ENCODE measurements around the gene ARID4B. TPM values are rescaled to one million over a fixed set of nuclear protein-coding genes. Genes with fewer than 3 reads are reported as not detected.

Gene ARID4B
- total RNA-seq, 2 donors from 2014 or later, result 65.5 to 68.4 TPM

DNA sequence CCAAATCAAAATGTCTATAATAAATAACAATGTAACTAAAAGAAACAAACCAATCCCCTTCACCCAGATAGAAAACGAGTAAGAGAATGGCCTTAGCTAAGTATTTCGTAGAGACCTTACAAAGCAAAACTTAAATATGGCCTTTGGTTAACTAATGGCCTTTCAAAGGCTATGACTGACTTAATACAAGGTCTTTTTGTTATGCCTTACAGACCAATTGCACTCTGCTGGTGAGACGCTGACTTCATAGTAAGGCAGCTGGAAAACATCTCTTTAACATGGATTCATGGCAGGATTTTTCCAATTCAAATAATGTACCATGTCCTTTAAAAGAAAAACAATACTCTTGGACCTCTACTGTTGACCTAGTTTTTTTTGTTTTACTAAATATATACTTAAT is 23.5 kb upstream of the ARID4B start:
- ATAC-seq (replicated peaks in 1 of 2), result no peak
- DNase-seq, result no peak
- no peak overlapping the region for H3K27ac Mint-ChIP-seq
- no peaks in the 10 kb centered on the region for H3K9me3 Mint-ChIP-seq
- no peak overlapping the region for H3K4me3 Mint-ChIP-seq
- no peaks in the 10 kb centered on the region for H3K4me1 Mint-ChIP-seq (ENCODE audit: low read depth)
- no peaks in the 10 kb centered on the region for H3K36me3 Mint-ChIP-seq (ENCODE audit: insufficient read depth in 2 of 2)
- no peaks in the 10 kb centered on the region for H3K27me3 Mint-ChIP-seq (ENCODE audit: low read depth)

DNA sequence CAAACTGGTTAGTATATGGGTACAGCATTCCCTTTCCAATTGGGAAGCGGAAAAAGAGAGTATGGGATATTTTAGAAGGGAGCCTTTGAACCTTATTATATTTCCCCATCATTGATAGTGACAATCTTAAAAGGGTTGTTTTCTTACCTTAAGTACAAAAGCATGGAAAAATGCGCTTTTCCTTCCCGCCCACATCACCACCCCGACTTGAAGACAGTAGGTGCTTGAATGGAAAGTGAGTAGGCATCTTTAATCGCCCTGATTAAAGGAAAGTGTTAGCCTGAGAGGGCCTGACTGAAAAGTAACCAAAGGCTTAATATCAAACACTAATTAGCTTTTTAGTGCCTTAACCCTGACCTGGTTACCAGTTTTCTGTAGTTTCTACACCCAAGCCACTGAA is 15.7 kb upstream of the ARID4B start:
- Mint-ChIP-seq H3K9me3 (no peaks in the 10 kb centered on the region), H3K36me3 (ENCODE audit: insufficient read depth in 2 of 2) (peaks cover 6 to 7% of the 10 kb centered on the region in 2 donors), H3K4me3 (no peak overlapping the region), H3K27me3 (ENCODE audit: low read depth) (no peaks in the 10 kb centered on the region), H3K4me1 (ENCODE audit: low read depth) (no peaks in the 10 kb centered on the region), H3K27ac (no peak overlapping the region)
- DNase-seq (no peak), ATAC-seq (replicated peaks in 1 of 2) (no peak)

DNA sequence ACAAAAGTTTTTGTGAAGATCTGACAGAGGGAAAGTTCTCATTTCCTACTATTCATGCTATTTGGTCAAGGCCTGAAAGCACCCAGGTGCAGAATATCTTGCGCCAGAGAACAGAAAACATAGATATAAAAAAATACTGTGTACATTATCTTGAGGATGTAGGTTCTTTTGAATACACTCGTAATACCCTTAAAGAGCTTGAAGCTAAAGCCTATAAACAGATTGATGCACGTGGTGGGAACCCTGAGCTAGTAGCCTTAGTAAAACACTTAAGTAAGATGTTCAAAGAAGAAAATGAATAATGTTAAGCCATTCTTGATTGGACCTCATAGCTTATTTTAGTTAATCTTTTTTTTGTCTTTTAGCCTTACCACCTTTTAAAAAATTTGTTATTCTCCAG is 14.5 kb upstream of the ARID4B start:
- Mint-ChIP-seq H3K36me3 (ENCODE audit: insufficient read depth in 2 of 2) (peaks cover 6 to 7% of the 10 kb centered on the region in 2 donors), H3K27ac (no peak overlapping the region), H3K9me3 (no peaks in the 10 kb centered on the region), H3K4me1 (ENCODE audit: low read depth) (peaks cover under 1% of the 10 kb centered on the region), H3K4me3 (no peak overlapping the region), H3K27me3 (ENCODE audit: low read depth) (no peaks in the 10 kb centered on the region)
- DNase-seq (no peak), ATAC-seq (replicated peaks in 1 of 2) (no peak)

DNA sequence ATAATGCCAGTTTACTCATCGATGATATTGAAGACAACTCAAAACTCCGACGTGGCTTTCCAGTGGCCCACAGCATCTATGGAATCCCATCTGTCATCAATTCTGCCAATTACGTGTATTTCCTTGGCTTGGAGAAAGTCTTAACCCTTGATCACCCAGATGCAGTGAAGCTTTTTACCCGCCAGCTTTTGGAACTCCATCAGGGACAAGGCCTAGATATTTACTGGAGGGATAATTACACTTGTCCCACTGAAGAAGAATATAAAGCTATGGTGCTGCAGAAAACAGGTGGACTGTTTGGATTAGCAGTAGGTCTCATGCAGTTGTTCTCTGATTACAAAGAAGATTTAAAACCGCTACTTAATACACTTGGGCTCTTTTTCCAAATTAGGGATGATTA is 14.1 kb upstream of the ARID4B start:
- ATAC-seq (replicated peaks in 1 of 2) (no peak), DNase-seq (no peak)
- Mint-ChIP-seq H3K4me1 (ENCODE audit: low read depth) (peaks cover 5% of the 10 kb centered on the region), H3K4me3 (no peak overlapping the region), H3K36me3 (ENCODE audit: insufficient read depth in 2 of 2) (peaks cover 6 to 9% of the 10 kb centered on the region in 2 donors), H3K9me3 (no peaks in the 10 kb centered on the region), H3K27me3 (ENCODE audit: low read depth) (no peaks in the 10 kb centered on the region), H3K27ac (no peak overlapping the region)

DNA sequence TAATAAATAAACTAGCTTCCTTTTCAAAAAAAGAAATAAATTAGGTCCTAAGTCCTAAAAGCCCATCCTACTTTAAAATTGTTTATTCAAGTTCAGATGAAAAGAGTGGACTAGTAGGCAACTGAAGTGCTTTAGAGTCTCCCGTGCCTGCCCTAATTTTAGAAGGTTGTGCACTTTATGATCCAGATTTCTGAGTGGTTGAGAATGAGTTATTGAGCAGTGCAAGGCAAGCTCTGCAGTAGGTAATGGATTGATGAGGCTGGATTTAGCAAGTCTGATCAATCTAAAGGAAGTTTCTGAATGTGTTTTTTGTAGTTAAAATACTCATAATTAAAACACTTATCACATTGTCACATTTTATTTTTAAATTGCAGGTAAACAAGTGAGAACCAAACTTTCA is 13.4 kb upstream of the ARID4B start:
- no peak overlapping the region for H3K4me3 Mint-ChIP-seq
- H3K36me3 Mint-ChIP-seq (ENCODE audit: insufficient read depth in 2 of 2), result peaks cover 6 to 13% of the 10 kb centered on the region in 2 donors
- H3K27ac Mint-ChIP-seq, result no peak overlapping the region

DNA sequence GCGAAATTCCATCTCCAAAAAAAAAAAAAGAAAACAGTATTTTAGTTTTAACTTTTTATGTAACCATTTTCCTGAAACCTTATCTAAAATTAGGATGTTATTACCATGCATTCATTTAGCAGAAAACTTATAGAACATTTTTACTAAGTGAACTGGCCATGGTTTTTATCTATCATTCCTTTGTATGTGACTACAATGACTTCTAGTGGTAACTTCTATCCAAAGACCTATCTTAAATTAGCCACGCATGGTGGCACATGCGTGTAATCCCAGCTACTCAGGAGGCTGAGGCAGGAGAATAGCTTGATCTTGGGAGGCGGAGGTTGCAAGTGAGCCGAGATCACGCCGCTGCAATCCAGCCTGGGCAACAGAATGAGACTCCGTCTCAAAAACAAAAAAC is 11.8 kb upstream of the ARID4B start:
- Mint-ChIP-seq H3K36me3 (ENCODE audit: insufficient read depth in 2 of 2) (peaks cover 2 to 12% of the 10 kb centered on the region in 2 donors), H3K4me1 (ENCODE audit: low read depth) (peaks cover 21% of the 10 kb centered on the region), H3K4me3 (no peak overlapping the region), H3K27me3 (ENCODE audit: low read depth) (no peaks in the 10 kb centered on the region), H3K27ac (no peak overlapping the region), H3K9me3 (no peaks in the 10 kb centered on the region)
- no peak for DNase-seq
- ATAC-seq (replicated peaks in 1 of 2), result no peak

More for the DNA sequence above, 13.4 kb upstream of the ARID4B start:
- ATAC-seq (replicated peaks in 1 of 2) (no peak), DNase-seq (no peak)
- peaks cover 11% of the 10 kb centered on the region for H3K4me1 Mint-ChIP-seq (ENCODE audit: low read depth)
- H3K9me3 Mint-ChIP-seq, result no peaks in the 10 kb centered on the region
- no peaks in the 10 kb centered on the region for H3K27me3 Mint-ChIP-seq (ENCODE audit: low read depth)

DNA sequence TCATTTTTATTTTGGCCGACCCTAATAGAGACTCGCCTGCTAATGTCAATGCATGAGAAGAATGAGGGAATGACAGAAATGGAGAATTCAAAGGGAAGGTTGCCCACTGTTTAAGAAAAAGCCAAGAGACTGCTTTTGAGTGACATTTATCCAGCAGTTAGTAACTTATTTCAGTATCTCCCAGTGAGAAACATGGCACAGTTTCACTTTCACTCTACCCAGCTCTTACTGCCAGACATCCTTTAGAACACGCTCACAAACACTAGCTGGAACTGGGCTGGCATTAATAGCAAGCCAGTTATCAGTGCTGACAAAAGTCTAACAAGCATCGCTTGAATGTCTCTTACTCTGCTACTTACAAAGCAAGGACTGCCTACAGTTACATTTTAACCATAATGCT is 8.9 kb upstream of the ARID4B start:
- Mint-ChIP-seq H3K27ac (peak overlapping the region; percentile 80), H3K27me3 (ENCODE audit: low read depth) (no peaks in the 10 kb centered on the region), H3K4me1 (ENCODE audit: low read depth) (peaks cover 27% of the 10 kb centered on the region), H3K36me3 (ENCODE audit: insufficient read depth in 2 of 2) (peaks cover 0 to 8% of the 10 kb centered on the region in 2 donors), H3K4me3 (peak overlapping the region; percentile 59 to 79), H3K9me3 (no peaks in the 10 kb centered on the region)
- peak; percentile 69 to 77 for ATAC-seq (replicated peaks in 1 of 2)
- DNase-seq, result no peak

DNA sequence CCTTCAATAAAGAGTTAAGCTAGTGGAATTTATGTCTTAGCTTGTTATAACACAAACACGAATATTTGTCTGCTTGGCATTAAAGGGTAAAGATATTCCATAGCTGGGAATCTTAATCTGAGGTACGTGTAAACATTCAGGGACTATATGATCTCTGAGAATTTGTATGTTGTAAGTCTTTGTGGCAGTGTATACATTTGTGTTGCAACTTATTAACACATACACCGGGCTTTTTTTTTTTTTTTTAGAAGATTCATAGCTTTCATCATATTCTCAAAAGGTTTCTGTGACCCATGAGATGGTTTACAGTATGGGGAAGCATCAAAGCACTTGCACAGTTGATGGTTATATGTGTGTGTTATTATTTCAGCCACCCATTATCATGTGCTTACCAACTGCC is 3.4 kb upstream of the ARID4B start:
- H3K36me3 Mint-ChIP-seq (ENCODE audit: insufficient read depth in 2 of 2), result peaks cover 6 to 8% of the 10 kb centered on the region in 2 donors
- no peak for DNase-seq
- H3K27ac Mint-ChIP-seq, result no peak overlapping the region
- no peaks in the 10 kb centered on the region for H3K27me3 Mint-ChIP-seq (ENCODE audit: low read depth)
- H3K4me3 Mint-ChIP-seq, result no peak overlapping the region
- no peaks in the 10 kb centered on the region for H3K9me3 Mint-ChIP-seq
- peaks cover 18% of the 10 kb centered on the region for H3K4me1 Mint-ChIP-seq (ENCODE audit: low read depth)
- ATAC-seq (replicated peaks in 1 of 2), result no peak

DNA sequence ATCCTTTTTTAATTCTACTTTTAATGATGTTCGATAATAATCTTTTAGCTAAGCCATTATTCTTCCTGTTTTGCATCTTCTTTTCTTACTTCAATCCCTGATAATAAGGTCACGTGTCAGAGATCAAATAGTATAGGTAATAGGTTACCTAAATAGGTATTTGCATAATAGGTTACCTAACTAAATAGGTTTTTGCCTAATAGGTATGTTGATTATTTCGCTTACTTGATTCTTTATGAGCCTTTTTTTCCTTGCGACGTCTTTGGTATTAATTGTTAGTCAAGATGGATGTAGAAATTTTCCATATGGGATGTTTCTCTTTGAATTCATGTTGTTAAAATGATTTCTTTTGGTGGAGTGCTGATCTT is 2.9 kb upstream of the ARID4B start:
- DNase-seq (no peak), ATAC-seq (replicated peaks in 1 of 2) (no peak)
- Mint-ChIP-seq H3K4me1 (ENCODE audit: low read depth) (peaks cover 18% of the 10 kb centered on the region), H3K27me3 (ENCODE audit: low read depth) (no peaks in the 10 kb centered on the region), H3K27ac (no peak overlapping the region), H3K9me3 (no peaks in the 10 kb centered on the region), H3K4me3 (no peak overlapping the region), H3K36me3 (ENCODE audit: insufficient read depth in 2 of 2) (peaks cover 8 to 13% of the 10 kb centered on the region in 2 donors)

DNA sequence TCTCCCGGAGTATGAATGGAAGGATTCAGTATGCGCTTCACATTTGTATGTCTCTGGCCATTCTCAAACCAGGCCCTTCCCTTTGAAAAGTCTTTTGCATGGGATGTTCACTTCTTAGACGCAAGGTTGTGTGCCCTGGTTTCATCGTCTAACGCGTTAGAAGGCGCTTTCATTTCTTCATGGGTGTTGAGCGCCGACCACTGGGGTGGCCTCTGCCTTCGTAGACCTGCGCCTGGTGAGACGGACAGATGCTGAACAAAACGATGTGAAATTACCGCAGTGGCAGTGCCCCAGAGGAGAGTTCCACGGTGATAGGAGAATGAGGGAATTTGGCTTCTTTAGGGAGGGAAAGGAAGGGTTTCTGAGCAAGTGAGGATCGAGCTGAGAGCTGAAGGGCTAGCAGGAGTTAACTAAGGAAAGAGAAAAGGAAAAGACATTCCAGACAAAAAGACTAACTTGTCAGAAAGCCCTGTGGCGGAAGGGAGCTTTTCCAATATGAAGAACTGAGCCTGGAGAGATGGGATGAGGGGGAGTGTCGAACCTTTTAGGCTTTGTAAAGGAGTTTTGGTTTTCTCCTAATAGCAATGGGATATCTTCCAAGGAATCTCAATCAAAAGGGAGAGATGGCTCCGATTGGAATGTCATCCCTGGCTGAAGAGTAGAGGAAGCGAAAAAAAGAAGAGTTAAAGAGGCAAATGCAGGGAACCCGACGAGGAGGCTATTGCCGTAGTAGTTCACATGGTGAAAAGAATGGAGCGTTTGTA is 1.3 kb upstream of the ARID4B start:
- Mint-ChIP-seq H3K27ac (no peak overlapping the region), H3K9me3 (no peaks in the 10 kb centered on the region), H3K36me3 (ENCODE audit: insufficient read depth in 2 of 2) (peaks cover 8 to 14% of the 10 kb centered on the region in 2 donors), H3K4me3 (no peak overlapping the region), H3K27me3 (ENCODE audit: low read depth) (no peaks in the 10 kb centered on the region), H3K4me1 (ENCODE audit: low read depth) (peaks cover 29% of the 10 kb centered on the region)
- peak; percentile 21 to 23 for ATAC-seq (replicated peaks in 1 of 2)
- DNase-seq, result peak; percentile 60 to 67

DNA sequence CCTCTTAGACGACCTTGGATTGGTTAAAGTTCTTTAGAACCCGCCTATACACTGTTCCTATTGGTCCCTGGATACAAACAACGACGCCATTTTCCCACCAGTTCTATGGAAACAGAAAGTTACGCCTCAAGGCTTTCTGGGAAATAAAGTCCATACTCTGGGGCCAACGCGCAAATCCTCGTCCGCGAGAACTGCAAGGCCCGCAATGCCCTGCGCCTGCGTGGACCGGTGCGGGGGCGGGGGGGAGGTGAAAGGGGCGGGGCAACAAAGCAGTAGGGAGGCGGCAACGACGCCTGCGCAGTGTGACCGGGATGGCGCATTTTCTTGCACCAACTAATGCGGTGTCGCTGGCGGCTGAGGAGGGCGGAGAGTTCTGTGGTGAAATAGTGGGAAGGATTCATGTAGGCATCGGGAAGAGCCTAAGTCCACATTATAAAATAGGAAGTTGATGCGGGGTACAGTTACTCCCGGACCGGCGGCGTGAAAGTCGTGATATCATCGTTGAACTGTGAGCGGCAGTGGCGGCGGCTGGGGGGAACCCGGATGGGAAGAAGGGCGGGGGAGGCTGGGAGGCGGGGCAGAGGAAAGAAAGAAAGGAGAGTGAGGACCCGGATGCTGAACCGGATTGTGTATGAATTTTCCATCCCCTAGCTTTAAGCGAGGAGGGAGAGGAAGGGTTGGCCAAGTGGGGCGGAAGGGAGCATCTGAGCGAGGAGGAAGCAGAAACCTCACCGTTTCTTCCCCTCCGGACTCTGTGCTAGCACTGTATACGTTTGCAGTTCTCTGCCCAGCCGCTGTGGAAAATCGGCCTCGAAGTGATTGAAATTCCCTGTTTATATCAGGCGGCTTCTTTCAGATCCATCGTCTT is 526 bp upstream of the ARID4B start, which contains the start of gene GGPS1:
TSS of gene GGPS1 (plus strand) at position 300 of the 868 bp plus-strand sequence. CDS start 6,695 bp downstream, outside the sequence.
- Mint-ChIP-seq H3K9me3 (no peaks in the 10 kb centered on the region), H3K27me3 (ENCODE audit: low read depth) (no peaks in the 10 kb centered on the region), H3K36me3 (ENCODE audit: insufficient read depth in 2 of 2) (peaks cover 8 to 14% of the 10 kb centered on the region in 2 donors), H3K4me3 (no peak within 1 kb of the TSS), H3K27ac (no peak within 1 kb of the TSS), H3K4me1 (ENCODE audit: low read depth) (peaks cover 29% of the 10 kb centered on the region)
- DNase-seq (peak; percentile 96 to 97), ATAC-seq (replicated peaks in 1 of 2) (peak; percentile 78 to 81)

DNA sequence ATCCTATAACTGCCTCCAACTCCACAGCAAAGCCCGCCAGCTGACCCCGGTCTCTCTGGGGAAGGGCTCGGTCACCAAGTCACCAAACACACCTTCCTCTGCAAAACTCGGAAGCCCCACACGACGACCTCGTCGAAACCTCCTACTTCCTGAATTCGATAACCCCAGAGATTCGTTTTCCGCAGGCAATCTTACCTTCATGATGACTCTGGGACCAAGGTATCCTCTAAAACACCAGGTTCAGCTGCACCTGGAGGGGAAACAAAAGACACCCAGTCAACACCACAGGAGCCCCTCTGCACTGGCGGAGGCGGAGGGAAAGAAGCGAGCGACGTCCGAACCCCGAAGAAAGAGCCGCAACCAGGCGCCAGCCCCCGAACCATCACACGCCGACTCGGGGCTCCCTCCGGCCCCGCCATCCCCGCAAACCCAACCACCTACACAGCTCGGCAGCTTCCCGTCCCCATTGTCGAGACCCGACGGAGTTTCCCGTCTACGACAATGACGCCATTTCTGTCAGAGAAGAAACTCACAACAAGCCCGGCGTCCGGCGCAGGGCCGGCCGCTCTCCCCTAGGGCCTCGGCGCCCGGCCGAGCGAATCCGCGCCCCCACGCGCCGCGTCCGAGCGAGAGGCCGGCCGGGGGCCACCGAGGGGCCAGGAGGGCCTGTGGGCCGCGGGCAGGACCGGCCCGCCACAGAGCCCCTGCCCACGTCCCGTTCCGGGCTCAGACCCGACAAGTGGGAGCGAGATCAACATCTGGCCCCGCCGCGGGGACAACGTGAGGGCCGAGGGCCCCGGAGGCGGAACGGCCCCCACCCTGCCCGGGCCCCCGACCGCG is 1.0 kb downstream of the ARID4B start:
- ATAC-seq (replicated peaks in 1 of 2) (peak; percentile 24 to 30), DNase-seq (peak; percentile 76 to 83)
- Mint-ChIP-seq H3K4me1 (ENCODE audit: low read depth) (peaks cover 43% of the 10 kb centered on the region), H3K9me3 (no peaks in the 10 kb centered on the region), H3K36me3 (ENCODE audit: insufficient read depth in 2 of 2) (peaks cover 13 to 19% of the 10 kb centered on the region in 2 donors), H3K27ac (peak overlapping the region; percentile 98), H3K27me3 (ENCODE audit: low read depth) (no peaks in the 10 kb centered on the region), H3K4me3 (peak overlapping the region; percentile 87 to 99)

Data from activated T-cell treated with anti-CD3 and anti-CD28 coated beads, Interleukin-2, amount 50 U/mL, for 72 hours (primary cell).